Liver (tissue), 9 donors: ENCODE results near the gene DERL2. TPM values are rescaled to one million over a fixed set of nuclear protein-coding genes. Genes with fewer than 3 reads are reported as not detected.

Source experiments
- DNase-seq: peaks from one replicate; pipeline ENCODE4 v3.0.0-alpha.2; 2017; ENCODE audit warnings: low spot score
- H3K27ac ChIP-seq, 2 donors: one replicate each; pipeline ENCODE4 v1.7.0; 2013; ENCODE audit warnings: inconsistent platforms in 2 of 2, low read length in 2 of 2, control low read depth in 1 of 2, low read depth in 1 of 2, mild to moderate bottlenecking in 1 of 2
- H3K27me3 ChIP-seq, 4 donors: one replicate each; pipeline versions ENCODE4 v1.6.1 to v1.7.0; 2013; ENCODE audit warnings: low read length in 3 of 4, inconsistent platforms in 1 of 4, mild to moderate bottlenecking in 1 of 4, moderate library complexity in 1 of 4; ENCODE audit not compliant: control insufficient read depth in 4 of 4, insufficient read depth in 4 of 4
- H3K36me3 ChIP-seq, 4 donors: one replicate each; pipeline versions ENCODE4 v1.6.1 to v1.7.0; 2013; ENCODE audit warnings: low read length in 3 of 4, mild to moderate bottlenecking in 3 of 4, low read depth in 1 of 4, moderate library complexity in 1 of 4; ENCODE audit not compliant: control insufficient read depth in 4 of 4, insufficient read depth in 3 of 4
- H3K4me1 ChIP-seq, 4 donors: one replicate each; pipeline versions ENCODE4 v1.6.1 to v1.7.0; 2013; ENCODE audit warnings: low read length in 3 of 4, mild to moderate bottlenecking in 3 of 4, moderate library complexity in 1 of 4; ENCODE audit not compliant: control insufficient read depth in 4 of 4, insufficient read depth in 4 of 4
- H3K4me3 ChIP-seq, 3 donors: one replicate each; pipeline versions ENCODE4 v1.6.1 to v1.7.0; 2013; ENCODE audit warnings: low read length in 3 of 3, control low read depth in 1 of 3, low read depth in 1 of 3, mild to moderate bottlenecking in 1 of 3
- H3K9ac ChIP-seq, 2 donors: one replicate each; pipeline ENCODE4 v1.7.0; 2013; ENCODE audit warnings: low read length in 2 of 2, mild to moderate bottlenecking in 2 of 2, moderate library complexity in 2 of 2, control low read depth in 1 of 2, low read depth in 1 of 2
- H3K9me3 ChIP-seq, 4 donors: one replicate each; pipeline versions ENCODE4 v1.6.1 to v1.7.0; 2013; ENCODE audit warnings: low read length in 3 of 4; ENCODE audit not compliant: control insufficient read depth in 4 of 4
- EGR1 ChIP-seq, 2 donors: IDR thresholded peaks; 2 replicates each; pipeline ENCODE4 v1.6.1; 2016 to 2018; ENCODE audit warnings: antibody characterized with exemption in 2 of 2, low read depth in 2 of 2
- FOXA1 ChIP-seq: IDR thresholded peaks from 2 replicates; pipeline ENCODE4 v1.6.1; 2016; ENCODE audit warnings: antibody characterized with exemption
- FOXA2 ChIP-seq: IDR thresholded peaks from 2 replicates; pipeline ENCODE4 v1.6.1; 2016; ENCODE audit warnings: antibody characterized with exemption
- HNF4G ChIP-seq: IDR thresholded peaks from 2 replicates; pipeline ENCODE4 v1.6.1; 2016; ENCODE audit warnings: antibody characterized with exemption
- RAD21 ChIP-seq, 2 donors: IDR thresholded peaks; 2 replicates each; pipeline ENCODE4 v1.6.1; 2016; ENCODE audit warnings: antibody characterized with exemption in 2 of 2, mild to moderate bottlenecking in 2 of 2
- YY1 ChIP-seq: IDR thresholded peaks from 2 replicates; pipeline ENCODE4 v1.6.1; 2016; ENCODE audit warnings: antibody characterized with exemption, mild to moderate bottlenecking
- WGBS: extraction: QIAGEN DNeasy Blood & Tissue Kit; methylation state at CpG from one replicate; pipeline ENCODE4 v1.1.7; 2013; 5-methylcytosine and 5-hydroxymethylcytosine counted together
- polyA plus RNA-seq, 2 donors: library from polyadenylated mRNA; stranded (reverse) in 1 of 2; unstranded in 1 of 2; fragments of 200-250 nt in 1 of 2; fragments of >200 nt in 1 of 2; fragmentation: Nextera tagmentation in 1 of 2; extraction: Ambion mirVana in 1 of 2; gene quantifications; one replicate each; pipeline versions ENCODE4 v1.2.1 to v1.2.3, GENCODE V29; 2013 to 2015
- total RNA-seq, 2 donors: library from RNA; depleted of rRNA; stranded (reverse); fragments of >200 nt; gene quantifications; one replicate each; pipeline ENCODE4 v1.2.3, GENCODE V29; 2014
- TF ChIP-seq, protein P1 (sequence below): IDR thresholded peaks from 2 replicates; pipeline ENCODE4 v1.6.1; 2016; ENCODE audit warnings: antibody characterized with exemption, mild to moderate bottlenecking
- TF ChIP-seq, protein P2 (sequence below): fragments of 150-350 bp; IDR thresholded peaks from 2 replicates; pipeline ENCODE4 v1.5.1; 2017; ENCODE audit warnings: improper control_type of control experiment, low read depth, low read length; ENCODE audit not compliant: missing input control
- TF ChIP-seq, protein P3 (sequence below): IDR thresholded peaks from 2 replicates; pipeline ENCODE4 v1.6.1; 2016; ENCODE audit warnings: antibody characterized with exemption
- TF ChIP-seq, protein P4 (sequence below): IDR thresholded peaks from 2 replicates; pipeline ENCODE4 v1.6.1; 2016; ENCODE audit warnings: antibody characterized with exemption
- TF ChIP-seq, protein P5 (sequence below): IDR thresholded peaks from 2 replicates; pipeline ENCODE4 v1.6.1; 2016; ENCODE audit warnings: antibody characterized with exemption
- donor health status: healthy.
- donor health status: healthy.
- donor health status: healthy.
- donor health status: healthy.
- donor health status: healthy.

DERL2 gene
- 10 to 100 TPM; 35.8 to 37.7 TPM for total RNA-seq
- 10 to 100 TPM; 54.1 to 75.3 TPM for polyA plus RNA-seq

DNA sequence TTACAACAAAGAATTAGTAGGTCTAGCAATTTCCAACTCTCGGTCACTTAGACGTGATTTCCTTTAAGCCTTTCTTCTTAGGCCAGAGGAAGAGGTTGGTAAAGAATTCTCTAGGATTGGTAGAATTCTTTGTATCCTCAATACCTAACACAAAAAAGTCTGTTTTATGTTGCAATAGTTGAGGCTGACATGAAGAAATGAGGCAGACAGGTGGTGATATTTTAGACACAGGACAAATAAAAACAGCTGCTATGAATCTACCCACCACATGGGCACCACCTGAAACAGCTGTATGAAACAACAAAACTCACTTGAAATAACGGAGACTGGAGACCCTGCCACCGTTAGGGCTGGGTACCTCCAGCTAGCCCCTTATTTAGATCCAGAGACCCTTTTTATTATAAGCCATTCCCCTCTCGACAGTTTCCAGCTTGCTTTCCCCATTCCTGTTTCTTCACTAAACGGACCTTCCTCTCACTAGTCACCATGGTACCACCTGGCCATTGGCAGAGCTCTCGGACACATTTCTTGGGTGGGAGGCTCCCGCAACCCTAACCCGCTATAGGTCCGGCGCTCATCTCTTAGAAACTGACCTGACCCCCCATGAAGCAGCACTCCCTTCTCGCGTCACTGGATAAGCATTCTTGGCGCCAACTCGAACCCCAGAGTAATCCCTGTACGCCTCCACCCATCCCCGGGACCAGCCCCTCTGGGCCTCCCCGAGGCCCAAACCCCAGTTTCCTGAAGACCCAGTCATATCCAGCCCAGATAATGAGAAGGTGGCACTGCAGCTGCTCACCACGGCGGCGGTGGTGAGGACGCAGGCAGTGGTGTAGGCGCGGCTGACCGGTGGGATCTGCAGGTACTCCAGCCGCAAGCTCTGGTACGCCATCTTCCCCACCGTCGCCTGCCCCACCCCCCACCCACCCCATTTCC is at the start of gene DERL2:
Gene DERL2, minus strand, starts transcription at position 909 of the 936 bp plus-strand sequence. Its CDS starts 17 bp downstream, at position 892.
- Histone ChIP-seq H3K4me1 (peaks cover 4 to 28% (median 18%) of the 10 kb centered on the region in 4 donors), H3K27me3 (no peaks in the 10 kb centered on the region), H3K27ac (peak within 1 kb of the TSS; percentile 95), H3K4me3 (peak within 1 kb of the TSS; percentile 94 to 99 (median 98)), H3K9me3 (no peaks in the 10 kb centered on the region), H3K36me3 (peaks cover 7 to 42% (median 36%) of the 10 kb centered on the region in 4 donors), H3K9ac (peak within 1 kb of the TSS; percentile 63 to 93)
- DNase-seq: no peak
- TF ChIP-seq, protein P1, sequence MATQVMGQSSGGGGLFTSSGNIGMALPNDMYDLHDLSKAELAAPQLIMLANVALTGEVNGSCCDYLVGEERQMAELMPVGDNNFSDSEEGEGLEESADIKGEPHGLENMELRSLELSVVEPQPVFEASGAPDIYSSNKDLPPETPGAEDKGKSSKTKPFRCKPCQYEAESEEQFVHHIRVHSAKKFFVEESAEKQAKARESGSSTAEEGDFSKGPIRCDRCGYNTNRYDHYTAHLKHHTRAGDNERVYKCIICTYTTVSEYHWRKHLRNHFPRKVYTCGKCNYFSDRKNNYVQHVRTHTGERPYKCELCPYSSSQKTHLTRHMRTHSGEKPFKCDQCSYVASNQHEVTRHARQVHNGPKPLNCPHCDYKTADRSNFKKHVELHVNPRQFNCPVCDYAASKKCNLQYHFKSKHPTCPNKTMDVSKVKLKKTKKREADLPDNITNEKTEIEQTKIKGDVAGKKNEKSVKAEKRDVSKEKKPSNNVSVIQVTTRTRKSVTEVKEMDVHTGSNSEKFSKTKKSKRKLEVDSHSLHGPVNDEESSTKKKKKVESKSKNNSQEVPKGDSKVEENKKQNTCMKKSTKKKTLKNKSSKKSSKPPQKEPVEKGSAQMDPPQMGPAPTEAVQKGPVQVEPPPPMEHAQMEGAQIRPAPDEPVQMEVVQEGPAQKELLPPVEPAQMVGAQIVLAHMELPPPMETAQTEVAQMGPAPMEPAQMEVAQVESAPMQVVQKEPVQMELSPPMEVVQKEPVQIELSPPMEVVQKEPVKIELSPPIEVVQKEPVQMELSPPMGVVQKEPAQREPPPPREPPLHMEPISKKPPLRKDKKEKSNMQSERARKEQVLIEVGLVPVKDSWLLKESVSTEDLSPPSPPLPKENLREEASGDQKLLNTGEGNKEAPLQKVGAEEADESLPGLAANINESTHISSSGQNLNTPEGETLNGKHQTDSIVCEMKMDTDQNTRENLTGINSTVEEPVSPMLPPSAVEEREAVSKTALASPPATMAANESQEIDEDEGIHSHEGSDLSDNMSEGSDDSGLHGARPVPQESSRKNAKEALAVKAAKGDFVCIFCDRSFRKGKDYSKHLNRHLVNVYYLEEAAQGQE: no peak
- TF ChIP-seq YY1: peak; percentile 85
- 6% methylated on average over 29 of the region's 29 CpGs for WGBS

DNA sequence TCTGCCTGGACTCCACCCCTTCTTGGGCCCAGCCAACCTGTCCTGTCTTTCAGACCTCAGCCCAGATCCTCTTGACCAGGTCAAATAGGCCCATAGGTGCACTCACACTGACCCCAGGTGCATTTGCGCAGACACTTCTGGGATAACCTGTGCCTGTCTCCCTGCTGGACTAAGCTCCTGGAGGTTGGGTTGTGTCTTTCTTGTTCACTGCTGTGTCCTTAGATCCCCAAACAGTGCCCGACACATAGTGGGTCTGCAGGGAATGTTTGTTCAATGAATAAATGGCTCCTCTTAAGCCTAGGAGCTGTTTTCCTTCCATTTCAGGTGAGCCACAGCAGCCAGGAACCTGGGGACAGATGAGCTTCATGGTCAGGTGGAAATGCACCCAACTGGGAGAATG is 49.5 kb upstream of the DERL2 start:
- 84% methylated on average over 2 of the region's 2 CpGs for WGBS
- DNase-seq: no peak

More for the DNA sequence above, 49.5 kb upstream of the DERL2 start:
- Histone ChIP-seq H3K9ac (no peak overlapping the region), H3K9me3 (no peaks in the 10 kb centered on the region), H3K4me3 (no peak overlapping the region), H3K27ac (no peak overlapping the region), H3K4me1 (no peaks in the 10 kb centered on the region), H3K36me3 (peaks cover 0 to 3% (median 0%) of the 10 kb centered on the region in 4 donors), H3K27me3 (no peaks in the 10 kb centered on the region)
- TF ChIP-seq FOXA1: no peak
- TF ChIP-seq, protein P2, sequence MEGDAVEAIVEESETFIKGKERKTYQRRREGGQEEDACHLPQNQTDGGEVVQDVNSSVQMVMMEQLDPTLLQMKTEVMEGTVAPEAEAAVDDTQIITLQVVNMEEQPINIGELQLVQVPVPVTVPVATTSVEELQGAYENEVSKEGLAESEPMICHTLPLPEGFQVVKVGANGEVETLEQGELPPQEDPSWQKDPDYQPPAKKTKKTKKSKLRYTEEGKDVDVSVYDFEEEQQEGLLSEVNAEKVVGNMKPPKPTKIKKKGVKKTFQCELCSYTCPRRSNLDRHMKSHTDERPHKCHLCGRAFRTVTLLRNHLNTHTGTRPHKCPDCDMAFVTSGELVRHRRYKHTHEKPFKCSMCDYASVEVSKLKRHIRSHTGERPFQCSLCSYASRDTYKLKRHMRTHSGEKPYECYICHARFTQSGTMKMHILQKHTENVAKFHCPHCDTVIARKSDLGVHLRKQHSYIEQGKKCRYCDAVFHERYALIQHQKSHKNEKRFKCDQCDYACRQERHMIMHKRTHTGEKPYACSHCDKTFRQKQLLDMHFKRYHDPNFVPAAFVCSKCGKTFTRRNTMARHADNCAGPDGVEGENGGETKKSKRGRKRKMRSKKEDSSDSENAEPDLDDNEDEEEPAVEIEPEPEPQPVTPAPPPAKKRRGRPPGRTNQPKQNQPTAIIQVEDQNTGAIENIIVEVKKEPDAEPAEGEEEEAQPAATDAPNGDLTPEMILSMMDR: no peak
- no peak for TF ChIP-seq RAD21 (IDR thresholded peaks at IDR 0.05)
- TF ChIP-seq HNF4G: no peak
- TF ChIP-seq FOXA2: no peak
- no peak for TF ChIP-seq EGR1 (IDR thresholded peaks at IDR 0.05; ENCODE audit: low read depth in 2 of 2)
- TF ChIP-seq, protein P3, sequence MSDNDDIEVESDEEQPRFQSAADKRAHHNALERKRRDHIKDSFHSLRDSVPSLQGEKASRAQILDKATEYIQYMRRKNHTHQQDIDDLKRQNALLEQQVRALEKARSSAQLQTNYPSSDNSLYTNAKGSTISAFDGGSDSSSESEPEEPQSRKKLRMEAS: no peak
- TF ChIP-seq, protein P4, sequence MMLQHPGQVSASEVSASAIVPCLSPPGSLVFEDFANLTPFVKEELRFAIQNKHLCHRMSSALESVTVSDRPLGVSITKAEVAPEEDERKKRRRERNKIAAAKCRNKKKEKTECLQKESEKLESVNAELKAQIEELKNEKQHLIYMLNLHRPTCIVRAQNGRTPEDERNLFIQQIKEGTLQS: no peak
- TF ChIP-seq, protein P5, sequence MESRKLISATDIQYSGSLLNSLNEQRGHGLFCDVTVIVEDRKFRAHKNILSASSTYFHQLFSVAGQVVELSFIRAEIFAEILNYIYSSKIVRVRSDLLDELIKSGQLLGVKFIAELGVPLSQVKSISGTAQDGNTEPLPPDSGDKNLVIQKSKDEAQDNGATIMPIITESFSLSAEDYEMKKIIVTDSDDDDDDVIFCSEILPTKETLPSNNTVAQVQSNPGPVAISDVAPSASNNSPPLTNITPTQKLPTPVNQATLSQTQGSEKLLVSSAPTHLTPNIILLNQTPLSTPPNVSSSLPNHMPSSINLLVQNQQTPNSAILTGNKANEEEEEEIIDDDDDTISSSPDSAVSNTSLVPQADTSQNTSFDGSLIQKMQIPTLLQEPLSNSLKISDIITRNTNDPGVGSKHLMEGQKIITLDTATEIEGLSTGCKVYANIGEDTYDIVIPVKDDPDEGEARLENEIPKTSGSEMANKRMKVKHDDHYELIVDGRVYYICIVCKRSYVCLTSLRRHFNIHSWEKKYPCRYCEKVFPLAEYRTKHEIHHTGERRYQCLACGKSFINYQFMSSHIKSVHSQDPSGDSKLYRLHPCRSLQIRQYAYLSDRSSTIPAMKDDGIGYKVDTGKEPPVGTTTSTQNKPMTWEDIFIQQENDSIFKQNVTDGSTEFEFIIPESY: no peak
- TF ChIP-seq, protein P1: no peak
